Brain microvascular endothelial cell (primary cell): Measurements from ENCODE around the gene EXD2.
A peak's percentile ranks its signal among the peaks of the same experiment; 100 is the strongest.

Experiments
- DNase-seq: peaks from one replicate; pipeline ENCODE4 v3.0.0-alpha.2; 2020
- H3K27ac ChIP-seq: fragments of 250-450 bp; sonication (Bioruptor Pico); 2 replicates; pipeline ENCODE4 v1.5.1; 2020; ENCODE audit warnings: mild to moderate bottlenecking, moderate library complexity
- H3K27me3 ChIP-seq: fragments of 250-450 bp; sonication (Bioruptor Pico); replicated peaks from 2 replicates; pipeline ENCODE4 v1.5.1; 2020; ENCODE audit warnings: mild to moderate bottlenecking
- H3K36me3 ChIP-seq: fragments of 250-450 bp; sonication (Bioruptor Pico); replicated peaks from 2 replicates; pipeline ENCODE4 v1.5.1; 2020; ENCODE audit warnings: mild to moderate bottlenecking
- H3K4me3 ChIP-seq: 2 replicates; pipeline ENCODE4 v1.5.1; 2011; ENCODE audit warnings: low read depth, mild to moderate bottlenecking, control low read depth, low read length, moderate library complexity
- CTCF ChIP-seq: IDR thresholded peaks from 2 replicates; pipeline ENCODE4 v1.5.1; 2011; ENCODE audit warnings: low read depth, mild to moderate bottlenecking, moderate library complexity, low read length, control low read depth, inconsistent platforms; ENCODE audit errors: missing control alignments
- in situ Hi-C: cut with HindIII; loops from 2 replicates; pipeline ENCODE4 v1.10.0; 2017; ENCODE audit warnings: low sequenced_read_pairs, low pct_ligation_motif_present

The EXD2 gene

GRCh38 chr14:69247676-69248440 is 56.6 kb downstream of the EXD2 start:
- Histone ChIP-seq H3K27ac (no peak overlapping the region), H3K27me3 (no peaks in the 10 kb centered on the region), H3K4me3 (no peak overlapping the region), H3K36me3 (no peaks in the 10 kb centered on the region)
- no peak for DNase-seq
- TF ChIP-seq CTCF, result no peak
- in situ Hi-C loops, result no loop called here

GRCh38 chr14:69249603-69250002 is 58.3 kb downstream of the EXD2 start:
- Histone ChIP-seq H3K4me3 (no peak overlapping the region), H3K27ac (no peak overlapping the region), H3K36me3 (no peaks in the 10 kb centered on the region), H3K27me3 (no peaks in the 10 kb centered on the region)
- DNase-seq, result no peak
- no peak for TF ChIP-seq CTCF
- in situ Hi-C loops, result no loop called here

- H3K4me3 ChIP-seq, result no peak overlapping the region
- no peak for TF ChIP-seq CTCF
- no peak overlapping the region for H3K27ac ChIP-seq
- no peaks in the 10 kb centered on the region for H3K36me3 ChIP-seq
- H3K27me3 ChIP-seq, result no peaks in the 10 kb centered on the region
- DNase-seq, result no peak
- in situ Hi-C loops, result no loop called here
Measured at GRCh38 chr14:69252851-69253250, 61.6 kb downstream of the EXD2 start.

- Histone ChIP-seq H3K27me3 (no peaks in the 10 kb centered on the region), H3K4me3 (peak overlapping the region; percentile 57), H3K27ac (no peak overlapping the region), H3K36me3 (no peaks in the 10 kb centered on the region)
- DNase-seq, result no peak
- TF ChIP-seq CTCF, result no peak
- in situ Hi-C loops, result no loop called here
Measured at GRCh38 chr14:69259168-69259526, 67.8 kb downstream of the EXD2 start.

GRCh38 chr14:69259527-69260189 is 68.4 kb downstream of the EXD2 start, which contains the start of gene GALNT16:
Gene GALNT16, plus strand, starts transcription at chr14:69260158. Its CDS starts 133 bp downstream, at chr14:69260291.
- in situ Hi-C loops, result no loop called here
- peak; percentile 36 for TF ChIP-seq CTCF
- H3K36me3 ChIP-seq, result no peaks in the 10 kb centered on the region
- no peaks in the 10 kb centered on the region for H3K27me3 ChIP-seq
- H3K27ac ChIP-seq, result no peak within 1 kb of the TSS
- peak within 1 kb of the TSS; percentile 57 for H3K4me3 ChIP-seq
- no peak for DNase-seq
